Dedifferentiated amniotic fluid mesenchymal stem cell (primary cell): Measurements from ENCODE around the gene SPATA6.

ENCODE experiments used
- DNase-seq: peaks from one replicate; pipeline ENCODE4 v3.0.0-alpha.2; 2016; ENCODE audit errors: extremely low spot score

The SPATA6 gene

DNA sequence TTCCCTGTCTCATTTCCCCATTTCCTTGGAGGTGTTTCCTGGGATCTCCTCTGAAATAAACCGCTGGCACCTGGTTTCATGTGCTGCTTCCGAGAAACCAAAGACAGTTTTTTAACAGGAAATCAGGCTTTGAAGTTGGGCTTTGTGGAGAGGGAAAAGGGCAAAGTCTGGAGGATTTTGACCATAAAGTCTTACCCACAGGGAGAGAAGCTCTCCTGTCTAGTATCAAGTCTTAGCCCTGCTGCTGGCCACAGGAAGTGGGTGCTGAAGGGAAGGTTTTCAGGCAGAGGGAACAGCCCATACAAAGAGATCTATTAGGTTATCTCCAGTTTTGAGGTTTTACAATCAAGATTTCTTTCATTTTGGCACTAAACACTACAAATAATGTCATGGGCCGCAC lies 220.2 kb downstream of the SPATA6 start:
- DNase-seq = no peak

DNA sequence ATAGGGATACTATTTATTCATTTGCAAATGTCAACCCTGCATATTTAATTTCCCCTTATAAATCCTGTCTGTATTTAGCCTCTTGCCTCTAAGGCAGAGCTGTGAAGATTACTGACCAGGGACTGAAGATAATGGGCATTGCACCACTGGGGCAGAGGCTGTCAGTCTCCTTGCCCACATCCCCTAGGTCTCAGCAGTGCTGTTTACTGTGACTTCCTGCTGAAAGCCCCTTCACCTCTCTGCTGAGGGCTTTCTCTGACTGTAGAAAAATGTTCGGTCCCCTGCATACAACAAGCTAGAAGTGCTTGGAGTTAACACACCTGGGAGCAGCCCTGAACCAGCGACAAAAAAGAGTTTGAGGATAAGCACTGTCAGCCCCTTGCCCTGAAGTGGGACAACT lies 220.7 kb downstream of the SPATA6 start:
- no peak for DNase-seq

DNA sequence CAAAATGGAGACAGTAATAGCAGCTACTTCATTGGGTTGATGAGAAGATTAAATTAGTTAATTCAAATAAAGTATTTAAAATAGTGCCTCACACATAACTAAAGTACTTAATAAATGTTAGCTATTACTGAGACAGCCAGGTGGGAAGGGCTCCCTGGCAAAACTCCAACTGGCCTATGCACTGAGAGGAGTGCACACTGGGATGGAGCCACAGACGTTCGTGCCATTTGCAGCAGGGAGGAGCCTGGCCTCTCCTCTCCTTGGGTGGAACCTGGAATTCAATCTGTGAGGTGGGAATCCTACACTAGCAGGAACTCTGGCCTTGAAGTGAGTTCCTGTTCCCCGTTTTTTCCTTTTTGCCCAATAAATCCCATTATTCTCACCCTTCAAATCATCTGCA lies 221.4 kb downstream of the SPATA6 start:
- DNase-seq = no peak

DNA sequence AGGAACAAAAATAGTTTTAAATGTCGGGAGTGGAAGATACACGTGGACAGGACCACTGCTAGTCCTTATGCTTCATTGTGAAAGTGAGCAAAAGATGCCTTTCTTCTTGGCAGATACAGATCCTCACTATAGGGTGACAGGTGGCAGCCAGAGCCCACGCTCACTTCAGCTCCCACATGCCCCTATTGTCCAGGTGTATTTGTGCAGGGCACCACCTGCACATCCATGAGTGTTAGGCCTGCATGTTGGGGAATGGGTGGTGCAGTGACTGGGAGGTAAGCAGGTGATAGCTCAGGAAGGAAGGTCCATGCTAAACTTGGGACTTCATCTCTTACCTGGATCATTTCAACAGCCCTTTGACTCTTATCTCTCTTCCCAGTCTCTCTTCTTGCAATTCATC lies 222.1 kb downstream of the SPATA6 start:
- no peak for DNase-seq

DNA sequence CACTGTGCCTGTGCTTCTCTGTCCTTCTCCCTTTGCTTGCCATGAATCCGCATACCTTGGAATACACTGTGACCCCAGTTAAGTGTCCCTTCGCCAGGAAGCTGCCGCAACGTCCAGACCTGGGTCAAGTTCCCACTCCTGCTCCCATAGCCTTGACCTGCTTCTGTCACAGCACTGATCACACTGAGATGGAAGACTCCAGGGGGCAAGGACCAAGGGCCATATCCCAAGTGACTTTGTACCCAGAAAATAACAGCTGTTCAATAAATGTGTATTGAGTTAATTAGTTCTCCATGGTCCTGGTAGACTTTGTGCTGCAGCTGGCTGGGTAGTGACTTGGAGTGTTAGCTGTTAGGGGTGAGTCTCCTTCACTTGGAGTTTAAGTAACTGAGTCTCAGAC lies 223.6 kb downstream of the SPATA6 start:
- DNase-seq = no peak

DNA sequence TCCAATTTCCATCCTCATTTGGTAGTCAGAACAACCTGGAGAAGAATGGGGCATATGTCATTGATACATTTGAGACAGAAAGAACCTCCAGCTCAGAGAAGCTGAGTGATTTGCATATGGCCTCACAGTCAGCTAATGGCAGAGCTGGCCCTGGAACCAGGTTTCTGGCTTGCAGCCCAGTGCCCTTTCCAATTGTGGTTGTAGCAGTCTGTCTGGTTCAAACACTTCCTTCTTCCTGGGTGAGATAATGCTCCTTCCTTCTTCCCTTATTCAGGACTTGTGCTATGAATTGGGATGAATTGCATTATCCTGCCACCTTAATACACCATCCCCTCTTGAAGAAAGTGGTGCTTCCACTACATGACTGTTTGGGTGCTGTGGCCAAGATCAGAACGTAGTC lies 225.3 kb downstream of the SPATA6 start:
- no peak for DNase-seq
